ENCODE data around the gene ITSN1.

- TF ChIP-seq POLR2AphosphoS5 (IDR thresholded peaks at IDR 0.05), result no peak
- no peak for TF ChIP-seq POLR2A (IDR thresholded peaks at IDR 0.05)
Measured at GRCh38 chr21:33791073-33791472, 148.8 kb downstream of the ITSN1 start.
